ENCODE results near the gene CUBN.

The CUBN gene

DNA sequence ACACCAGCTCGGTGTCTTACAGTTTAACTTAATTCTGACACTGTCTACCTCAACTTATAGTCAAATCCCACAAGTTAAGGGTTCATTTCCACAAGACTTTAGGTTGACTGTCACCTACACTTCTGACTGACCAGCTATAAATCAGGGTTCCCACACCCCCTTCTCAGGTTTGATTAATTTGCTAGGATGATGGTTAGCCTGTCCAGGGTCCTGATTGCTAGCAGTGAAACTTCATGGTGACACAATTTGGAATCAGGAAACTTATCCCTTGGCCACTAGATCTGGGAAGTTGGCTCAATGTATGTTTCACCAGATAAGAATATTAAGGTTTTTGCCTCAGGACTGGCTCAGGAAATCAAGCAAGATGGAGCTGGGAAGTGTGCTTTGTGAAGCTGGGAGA lies 309.6 kb downstream of the CUBN start:
- no peak overlapping the region for H3K27ac ChIP-seq (ENCODE audit: extremely low read depth, low read depth, low read length)

DNA sequence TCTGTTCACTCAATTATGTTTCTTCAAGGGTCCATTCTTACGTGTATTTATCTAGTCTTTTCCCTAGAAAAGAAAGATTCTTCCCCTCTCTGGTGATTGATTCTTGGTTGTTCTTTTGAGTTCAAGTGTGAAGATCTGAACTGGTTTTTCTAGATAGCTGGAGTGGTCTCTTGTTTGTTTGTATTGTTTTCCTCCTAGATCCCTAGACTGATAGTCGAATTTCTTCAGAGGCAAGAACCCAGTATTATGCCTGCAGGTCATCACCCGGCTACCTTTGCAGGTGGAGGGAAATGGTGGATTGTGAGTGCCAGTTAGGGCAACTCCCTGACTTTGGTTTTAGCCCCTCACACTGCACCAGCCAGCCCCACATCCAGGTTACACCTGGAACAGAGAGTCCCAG lies 310.2 kb downstream of the CUBN start:
- TF ChIP-seq, protein P1, sequence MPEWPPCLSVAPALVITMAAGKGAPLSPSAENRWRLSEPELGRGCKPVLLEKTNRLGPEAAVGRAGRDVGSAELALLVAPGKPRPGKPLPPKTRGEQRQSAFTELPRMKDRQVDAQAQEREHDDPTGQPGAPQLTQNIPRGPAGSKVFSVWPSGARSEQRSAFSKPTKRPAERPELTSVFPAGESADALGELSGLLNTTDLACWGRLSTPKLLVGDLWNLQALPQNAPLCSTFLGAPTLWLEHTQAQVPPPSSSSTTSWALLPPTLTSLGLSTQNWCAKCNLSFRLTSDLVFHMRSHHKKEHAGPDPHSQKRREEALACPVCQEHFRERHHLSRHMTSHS (tag by site-specific recombination; IDR thresholded peaks at IDR 0.05) = no peak
- TF ChIP-seq ZNF391 (tag by site-specific recombination; IDR thresholded peaks at IDR 0.05; ENCODE audit: borderline replicate concordance, low read depth) = no peak
- no peak for TF ChIP-seq ZNF157 (tag by site-specific recombination; IDR thresholded peaks at IDR 0.05)
- TF ChIP-seq HOXC10 (CRISPR knock-in tag; IDR thresholded peaks at IDR 0.05) = no peak
- no peak for TF ChIP-seq ZNF341 (tag by site-specific recombination; IDR thresholded peaks at IDR 0.05; ENCODE audit: low read depth)
- TF ChIP-seq KLF8 (tag by site-specific recombination; IDR thresholded peaks at IDR 0.05) = no peak
- no peak for TF ChIP-seq ZNF114 (tag by site-specific recombination; IDR thresholded peaks at IDR 0.05)
- TF ChIP-seq ZNF266 (tag by site-specific recombination; IDR thresholded peaks at IDR 0.05; ENCODE audit: low read depth) = no peak
- TF ChIP-seq, protein P2, sequence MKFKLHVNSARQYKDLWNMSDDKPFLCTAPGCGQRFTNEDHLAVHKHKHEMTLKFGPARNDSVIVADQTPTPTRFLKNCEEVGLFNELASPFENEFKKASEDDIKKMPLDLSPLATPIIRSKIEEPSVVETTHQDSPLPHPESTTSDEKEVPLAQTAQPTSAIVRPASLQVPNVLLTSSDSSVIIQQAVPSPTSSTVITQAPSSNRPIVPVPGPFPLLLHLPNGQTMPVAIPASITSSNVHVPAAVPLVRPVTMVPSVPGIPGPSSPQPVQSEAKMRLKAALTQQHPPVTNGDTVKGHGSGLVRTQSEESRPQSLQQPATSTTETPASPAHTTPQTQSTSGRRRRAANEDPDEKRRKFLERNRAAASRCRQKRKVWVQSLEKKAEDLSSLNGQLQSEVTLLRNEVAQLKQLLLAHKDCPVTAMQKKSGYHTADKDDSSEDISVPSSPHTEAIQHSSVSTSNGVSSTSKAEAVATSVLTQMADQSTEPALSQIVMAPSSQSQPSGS (tag by site-specific recombination; IDR thresholded peaks at IDR 0.05; ENCODE audit: low read depth) = no peak
- TF ChIP-seq ZNF366 (tag by site-specific recombination; conservative IDR thresholded peaks at IDR 0.05) = no peak
- CTCF ChIA-PET = interaction anchor here (1.0 kb wide), 1 partner anchor 10 kb away, joined by 3 read pairs; no protein-coding TSS in a partner anchor
- no peak overlapping the region for H3K27ac ChIP-seq (ENCODE audit: extremely low read depth, low read depth, low read length)
- H3K4me1 ChIP-seq (ENCODE audit: control insufficient read depth, insufficient read depth, low read length) = peaks cover 3% of the 10 kb centered on the region
- no peaks in the 10 kb centered on the region for H3K9me3 ChIP-seq (ENCODE audit: control insufficient read depth, insufficient read depth, low read depth, low read length)
- no peaks in the 10 kb centered on the region; a peak in 1 of 3 replicates for H3K36me3 ChIP-seq (ENCODE audit: control insufficient read depth in 2 of 2, insufficient read depth in 1 of 2, low read length in 2 of 2)
- POLR2A ChIA-PET = no interaction called here
- no peak overlapping the region for H3K4me3 ChIP-seq (ENCODE audit: low read depth, low read length)

More for the DNA sequence above, 309.6 kb downstream of the CUBN start:
- ChIA-PET CTCF (interaction anchor here (0.6 to 2.4 kb wide), 3 partner anchors 11 to 948 kb away, joined by 3 to 5 read pairs (median 3); no protein-coding TSS in a partner anchor), POLR2A (no interaction called here)
- Histone ChIP-seq H3K4me1 (ENCODE audit: control insufficient read depth, insufficient read depth, low read length) (peaks cover 3% of the 10 kb centered on the region), H3K9me3 (ENCODE audit: control insufficient read depth, insufficient read depth, low read depth, low read length) (no peaks in the 10 kb centered on the region), H3K36me3 (ENCODE audit: control insufficient read depth in 2 of 2, insufficient read depth in 1 of 2, low read length in 2 of 2) (no peaks in the 10 kb centered on the region), H3K4me3 (ENCODE audit: low read depth, low read length) (no peak overlapping the region)
- TF ChIP-seq GLIS1 (tag by site-specific recombination; IDR thresholded peaks at IDR 0.05) (no peak), SALL2 (tag by site-specific recombination; IDR thresholded peaks at IDR 0.05; ENCODE audit: borderline replicate concordance) (no peak), ZNF561 (tag by site-specific recombination; IDR thresholded peaks at IDR 0.05; ENCODE audit: borderline replicate concordance) (no peak), ZNF169 (tag by site-specific recombination; IDR thresholded peaks at IDR 0.05) (no peak), BCL11B (tag by site-specific recombination; IDR thresholded peaks at IDR 0.05; ENCODE audit: low read depth) (no peak)
- TF ChIP-seq, protein P3, sequence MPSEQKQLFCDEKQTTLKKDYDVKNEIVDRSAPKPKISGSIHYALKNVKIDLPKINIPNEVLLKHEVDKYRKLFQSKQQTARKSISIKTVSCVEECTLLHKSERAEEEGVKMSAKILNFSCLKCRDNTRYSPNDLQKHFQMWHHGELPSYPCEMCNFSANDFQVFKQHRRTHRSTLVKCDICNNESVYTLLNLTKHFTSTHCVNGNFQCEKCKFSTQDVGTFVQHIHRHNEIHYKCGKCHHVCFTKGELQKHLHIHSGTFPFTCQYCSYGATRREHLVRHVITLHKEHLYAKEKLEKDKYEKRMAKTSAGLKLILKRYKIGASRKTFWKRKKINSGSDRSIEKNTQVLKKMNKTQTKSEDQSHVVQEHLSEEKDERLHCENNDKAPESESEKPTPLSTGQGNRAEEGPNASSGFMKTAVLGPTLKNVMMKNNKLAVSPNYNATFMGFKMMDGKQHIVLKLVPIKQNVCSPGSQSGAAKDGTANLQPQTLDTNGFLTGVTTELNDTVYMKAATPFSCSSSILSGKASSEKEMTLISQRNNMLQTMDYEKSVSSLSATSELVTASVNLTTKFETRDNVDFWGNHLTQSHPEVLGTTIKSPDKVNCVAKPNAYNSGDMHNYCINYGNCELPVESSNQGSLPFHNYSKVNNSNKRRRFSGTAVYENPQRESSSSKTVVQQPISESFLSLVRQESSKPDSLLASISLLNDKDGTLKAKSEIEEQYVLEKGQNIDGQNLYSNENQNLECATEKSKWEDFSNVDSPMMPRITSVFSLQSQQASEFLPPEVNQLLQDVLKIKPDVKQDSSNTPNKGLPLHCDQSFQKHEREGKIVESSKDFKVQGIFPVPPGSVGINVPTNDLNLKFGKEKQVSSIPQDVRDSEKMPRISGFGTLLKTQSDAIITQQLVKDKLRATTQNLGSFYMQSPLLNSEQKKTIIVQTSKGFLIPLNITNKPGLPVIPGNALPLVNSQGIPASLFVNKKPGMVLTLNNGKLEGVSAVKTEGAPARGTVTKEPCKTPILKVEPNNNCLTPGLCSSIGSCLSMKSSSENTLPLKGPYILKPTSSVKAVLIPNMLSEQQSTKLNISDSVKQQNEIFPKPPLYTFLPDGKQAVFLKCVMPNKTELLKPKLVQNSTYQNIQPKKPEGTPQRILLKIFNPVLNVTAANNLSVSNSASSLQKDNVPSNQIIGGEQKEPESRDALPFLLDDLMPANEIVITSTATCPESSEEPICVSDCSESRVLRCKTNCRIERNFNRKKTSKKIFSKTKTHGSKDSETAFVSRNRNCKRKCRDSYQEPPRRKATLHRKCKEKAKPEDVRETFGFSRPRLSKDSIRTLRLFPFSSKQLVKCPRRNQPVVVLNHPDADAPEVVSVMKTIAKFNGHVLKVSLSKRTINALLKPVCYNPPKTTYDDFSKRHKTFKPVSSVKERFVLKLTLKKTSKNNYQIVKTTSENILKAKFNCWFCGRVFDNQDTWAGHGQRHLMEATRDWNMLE (tag by site-specific recombination; conservative IDR thresholded peaks at IDR 0.05; ENCODE audit: low read depth) = no peak
